Activated CD4-positive, alpha-beta T cell treated with anti-CD3 and anti-CD28 coated beads, Interleukin-2, amount 10 ng/mL, durations not matched to agents 7 days and 5 days (primary cell): Measurements from ENCODE around the gene OR8B3. TPM values are rescaled to one million over a fixed set of nuclear protein-coding genes. Genes with fewer than 3 reads are reported as not detected.

Experiments used
- CTCF ChIA-PET: fragments of 350-600 bp; sonication (Branson Sonifier 250); formaldehyde crosslinking; loops from one replicate; lab custom pipeline; 2021; ENCODE audit warnings: antibody characterized with exemption; lab: Charles Lee
- POLR2A ChIA-PET: fragments of 350-600 bp; sonication (Branson Sonifier 250); formaldehyde crosslinking; loops from one replicate; lab custom pipeline; 2021; ENCODE audit warnings: antibody characterized with exemption; lab: Charles Lee
- DNase-seq: peaks from one replicate; pipeline ENCODE4 v3.0.0-alpha.2; 2020
- H3K27ac Mint-ChIP-seq: one replicate; pipeline ENCODE4 v1.8.0; 2021; ENCODE audit warnings: mild to moderate bottlenecking, moderate library complexity, mixed read lengths
- H3K27me3 Mint-ChIP-seq: one replicate; pipeline ENCODE4 v1.8.0; 2021; ENCODE audit warnings: mixed read lengths
- H3K36me3 Mint-ChIP-seq: one replicate; pipeline ENCODE4 v1.8.0; 2021; ENCODE audit warnings: low read depth, mixed read lengths
- H3K4me1 Mint-ChIP-seq: one replicate; pipeline ENCODE4 v1.8.0; 2021; ENCODE audit warnings: mixed read lengths
- H3K4me3 Mint-ChIP-seq: one replicate; pipeline ENCODE4 v1.8.0; 2021; ENCODE audit warnings: mild to moderate bottlenecking, moderate library complexity, mixed read lengths
- H3K9me3 Mint-ChIP-seq: one replicate; pipeline ENCODE4 v1.8.0; 2021; ENCODE audit warnings: mixed read lengths
- total RNA-seq, 2 experiments: library from RNA; stranded (reverse); gene quantifications; one replicate each; pipeline ENCODE4 v1.2.3, GENCODE V29; 2021

OR8B3 gene, protein sequence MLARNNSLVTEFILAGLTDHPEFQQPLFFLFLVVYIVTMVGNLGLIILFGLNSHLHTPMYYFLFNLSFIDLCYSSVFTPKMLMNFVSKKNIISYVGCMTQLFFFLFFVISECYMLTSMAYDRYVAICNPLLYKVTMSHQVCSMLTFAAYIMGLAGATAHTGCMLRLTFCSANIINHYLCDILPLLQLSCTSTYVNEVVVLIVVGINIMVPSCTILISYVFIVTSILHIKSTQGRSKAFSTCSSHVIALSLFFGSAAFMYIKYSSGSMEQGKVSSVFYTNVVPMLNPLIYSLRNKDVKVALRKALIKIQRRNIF
- total RNA-seq: not detected

DNA sequence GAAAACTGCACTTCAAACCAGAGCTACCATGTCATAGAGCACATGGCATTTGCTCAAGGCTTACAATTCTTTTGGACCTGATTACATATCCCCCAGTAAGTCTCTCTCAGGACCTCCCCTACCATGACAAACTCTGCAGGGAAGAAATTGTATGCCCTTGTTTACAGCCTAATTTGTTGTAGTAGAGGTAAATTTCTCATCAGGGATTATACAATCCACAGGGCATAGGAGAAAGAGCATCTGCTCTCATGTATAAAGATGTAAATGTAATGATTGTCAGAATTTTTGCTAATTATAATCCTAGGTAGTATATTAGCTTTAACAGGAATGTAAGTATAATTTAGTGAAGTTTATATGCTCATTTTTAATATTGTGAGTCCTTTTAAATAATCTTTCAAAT is at the start of gene OR8B3:
Gene OR8B3 (minus strand): TSS at position 101 of the 400 bp plus-strand sequence. CDS start 1,673 bp downstream, outside the sequence.
- Mint-ChIP-seq H3K4me1 (peaks cover 2% of the 10 kb centered on the region), H3K9me3 (no peaks in the 10 kb centered on the region), H3K27me3 (peaks cover 2% of the 10 kb centered on the region), H3K36me3 (no peaks in the 10 kb centered on the region), H3K4me3 (no peak within 1 kb of the TSS), H3K27ac (no peak within 1 kb of the TSS)
- ChIA-PET POLR2A (no interaction called here), CTCF (no interaction called here)
- no peak for DNase-seq

DNA sequence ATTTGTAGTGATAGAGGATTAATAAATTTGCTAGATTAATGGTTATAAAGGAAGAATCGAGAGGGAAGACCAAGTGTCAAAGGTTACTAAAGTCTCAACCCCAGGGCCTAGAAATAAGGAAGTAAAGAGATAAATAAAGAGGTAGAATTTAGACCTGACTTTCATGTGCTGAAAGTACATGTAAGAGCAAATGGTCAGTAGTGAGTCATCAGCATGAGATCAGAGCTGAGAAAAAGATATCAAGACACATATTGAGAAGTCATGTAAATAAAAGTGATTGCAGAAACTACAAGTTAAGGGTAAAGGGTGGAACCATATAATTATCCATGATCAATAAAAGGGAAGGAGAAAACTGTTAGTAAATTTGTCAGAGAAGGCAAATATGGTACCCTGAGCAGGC is 48.1 kb upstream of the OR8B3 start:
- Mint-ChIP-seq H3K27ac (no peak overlapping the region), H3K4me1 (no peaks in the 10 kb centered on the region), H3K4me3 (no peak overlapping the region), H3K9me3 (no peaks in the 10 kb centered on the region), H3K27me3 (peaks cover 3% of the 10 kb centered on the region), H3K36me3 (no peaks in the 10 kb centered on the region)
- POLR2A ChIA-PET: no interaction called here
- DNase-seq: no peak
- CTCF ChIA-PET: no interaction called here

DNA sequence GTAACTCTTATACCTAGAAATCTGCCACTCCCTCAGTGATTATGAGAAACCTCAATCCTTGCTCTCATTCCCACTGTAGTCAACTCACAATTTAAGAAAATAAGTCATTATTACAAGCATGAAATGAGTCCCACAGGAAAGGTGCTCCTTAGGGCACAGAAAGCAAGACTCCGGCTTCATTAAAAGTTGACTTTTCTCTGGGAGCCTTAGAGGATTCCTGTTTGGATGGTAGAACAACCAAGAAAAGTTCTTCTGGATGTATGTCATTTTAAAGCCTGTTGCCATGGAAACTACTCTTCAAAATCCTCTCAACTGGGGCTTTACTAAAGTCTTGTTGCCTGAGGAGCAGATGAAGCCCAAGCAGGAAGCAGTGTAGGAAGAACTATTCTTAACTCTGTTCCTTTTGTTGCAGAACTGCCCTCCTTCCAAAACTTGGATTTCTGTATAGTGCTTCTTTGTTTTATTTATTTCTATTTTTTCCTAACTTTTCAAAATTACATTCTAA is 46.9 kb upstream of the OR8B3 start, which contains the start of gene OR8B8:
Gene OR8B8 (minus strand): TSS at position 51 of the 505 bp plus-strand sequence. CDS start 4,611 bp downstream, outside the sequence.
- CTCF ChIA-PET: interaction anchor here (0.6 kb wide), 1 partner anchor 12 kb away, joined by 3 read pairs; no protein-coding TSS in a partner anchor
- no peak for DNase-seq
- POLR2A ChIA-PET: no interaction called here
- Mint-ChIP-seq H3K4me3 (no peak within 1 kb of the TSS), H3K27ac (no peak within 1 kb of the TSS), H3K4me1 (no peaks in the 10 kb centered on the region), H3K27me3 (peaks cover 3% of the 10 kb centered on the region), H3K36me3 (no peaks in the 10 kb centered on the region), H3K9me3 (no peaks in the 10 kb centered on the region)

DNA sequence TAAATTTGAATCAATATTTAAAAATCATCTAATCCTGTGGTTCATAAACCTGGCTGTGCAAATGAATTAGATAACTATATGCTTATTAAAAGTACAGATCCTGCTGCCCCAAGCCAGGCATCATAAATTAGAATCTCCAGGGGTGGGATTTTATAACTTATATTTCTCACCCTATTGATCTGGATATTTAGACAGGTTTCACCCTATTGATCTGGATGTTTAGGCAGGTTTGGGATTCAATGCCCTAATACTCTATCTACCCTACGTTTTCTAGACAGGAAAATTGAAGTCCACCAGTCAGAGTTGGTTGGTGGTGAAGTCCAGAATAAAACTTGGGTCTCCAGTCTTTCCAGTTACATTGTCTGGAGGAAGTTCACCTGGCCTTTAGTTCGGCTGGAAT is 44.0 kb upstream of the OR8B3 start:
- CTCF ChIA-PET: interaction anchor here (1.1 kb wide), 1 partner anchor 11 kb away, joined by 3 read pairs; no protein-coding TSS in a partner anchor
- Mint-ChIP-seq H3K4me3 (no peak overlapping the region), H3K4me1 (no peaks in the 10 kb centered on the region), H3K27ac (no peak overlapping the region), H3K9me3 (no peaks in the 10 kb centered on the region), H3K27me3 (peaks cover 3% of the 10 kb centered on the region), H3K36me3 (no peaks in the 10 kb centered on the region)
- DNase-seq: no peak
- POLR2A ChIA-PET: no interaction called here

DNA sequence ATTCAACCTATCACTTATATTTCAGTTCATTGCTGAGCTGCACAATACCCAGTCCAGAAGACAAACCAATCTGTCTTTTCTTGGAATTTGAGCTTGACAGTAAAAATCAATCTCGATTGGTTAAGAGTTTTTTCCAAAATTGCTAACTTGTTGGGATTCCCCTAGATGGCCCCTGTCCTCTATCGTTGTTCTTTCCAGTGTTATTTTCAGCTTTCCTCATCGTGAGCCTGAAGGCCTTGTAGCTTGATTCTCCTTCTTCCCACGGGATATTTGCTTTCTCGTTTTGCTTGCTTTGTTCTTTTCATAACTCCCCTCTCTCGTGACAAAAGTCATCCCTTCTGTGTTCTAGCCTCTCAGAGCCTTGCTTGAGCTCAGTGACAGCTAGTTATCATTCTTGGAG is 43.6 kb upstream of the OR8B3 start:
- H3K27ac Mint-ChIP-seq: no peak overlapping the region
- no peaks in the 10 kb centered on the region for H3K36me3 Mint-ChIP-seq
- CTCF ChIA-PET: interaction anchor here (1.1 kb wide), 1 partner anchor 10 kb away, joined by 3 read pairs; no protein-coding TSS in a partner anchor
- POLR2A ChIA-PET: no interaction called here
- H3K4me3 Mint-ChIP-seq: no peak overlapping the region
- DNase-seq: no peak
- peaks cover 3% of the 10 kb centered on the region for H3K27me3 Mint-ChIP-seq
- no peaks in the 10 kb centered on the region for H3K4me1 Mint-ChIP-seq
- no peaks in the 10 kb centered on the region for H3K9me3 Mint-ChIP-seq

DNA sequence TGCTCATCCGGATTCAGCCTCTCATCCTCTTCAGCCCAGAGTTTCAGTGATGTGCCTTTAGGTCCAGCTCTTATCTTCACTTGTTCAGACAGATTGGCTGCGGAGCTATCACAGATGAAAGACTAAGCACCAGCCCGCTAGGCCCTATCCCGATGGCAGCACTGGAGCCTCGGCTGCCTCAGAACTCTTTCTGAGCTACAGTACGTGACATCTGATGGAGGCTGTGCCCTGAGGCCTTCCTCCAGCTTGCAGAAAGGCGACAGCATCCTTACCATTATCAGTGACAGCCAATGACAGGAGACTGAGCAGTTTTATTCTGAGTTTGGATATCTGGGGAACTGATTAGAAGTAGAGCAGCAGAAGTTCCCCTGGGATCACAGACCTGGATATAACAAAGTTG is 42.7 kb upstream of the OR8B3 start:
- no peak for DNase-seq
- Mint-ChIP-seq H3K9me3 (no peaks in the 10 kb centered on the region), H3K4me1 (no peaks in the 10 kb centered on the region), H3K4me3 (no peak overlapping the region), H3K36me3 (no peaks in the 10 kb centered on the region), H3K27ac (no peak overlapping the region), H3K27me3 (peaks cover 3% of the 10 kb centered on the region)
- CTCF ChIA-PET: no interaction called here
- POLR2A ChIA-PET: no interaction called here

DNA sequence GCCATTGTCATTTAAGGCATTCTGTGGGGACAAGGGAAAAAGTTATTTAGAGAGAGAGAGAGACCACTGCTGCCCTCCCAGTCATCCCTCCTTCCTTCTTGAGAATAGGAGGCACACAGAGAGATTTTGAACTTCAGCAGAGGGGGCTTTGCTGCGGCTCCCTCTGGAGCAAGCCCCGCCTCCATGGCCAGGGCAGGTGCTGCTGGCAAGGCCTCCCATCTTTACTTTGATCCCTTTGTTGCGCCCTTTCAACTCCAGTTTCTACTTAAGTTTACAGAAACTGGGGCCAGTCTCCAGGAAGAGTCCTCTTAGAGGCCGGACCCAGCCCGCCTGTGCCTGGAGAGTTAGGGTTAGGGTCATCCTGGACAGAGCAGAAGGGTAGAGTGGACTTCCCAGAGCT is 42.3 kb upstream of the OR8B3 start:
- Mint-ChIP-seq H3K4me1 (no peaks in the 10 kb centered on the region), H3K36me3 (no peaks in the 10 kb centered on the region), H3K9me3 (no peaks in the 10 kb centered on the region), H3K27me3 (peaks cover 3% of the 10 kb centered on the region), H3K4me3 (no peak overlapping the region), H3K27ac (no peak overlapping the region)
- DNase-seq: no peak
- ChIA-PET CTCF (no interaction called here), POLR2A (no interaction called here)

DNA sequence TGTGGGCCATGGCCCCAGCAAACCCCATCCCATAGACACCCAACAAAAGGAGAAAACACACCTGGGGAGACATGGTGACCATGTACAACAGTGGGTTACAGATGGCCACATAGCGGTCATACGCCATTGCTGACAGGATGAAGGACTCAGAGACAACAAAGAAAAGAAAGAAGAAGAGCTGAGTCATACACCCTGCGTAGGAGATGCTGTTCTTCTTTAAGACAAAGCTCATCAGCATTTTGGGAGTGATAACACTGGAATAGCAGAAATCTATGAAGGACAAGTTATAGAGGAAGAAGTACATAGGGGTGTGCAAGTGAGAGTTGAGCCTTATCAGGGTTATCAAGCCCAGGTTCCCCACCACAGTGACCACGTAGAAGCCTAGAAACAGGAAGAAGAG is 41.8 kb upstream of the OR8B3 start:
- peaks cover 3% of the 10 kb centered on the region for H3K27me3 Mint-ChIP-seq
- H3K9me3 Mint-ChIP-seq: no peaks in the 10 kb centered on the region
- no peaks in the 10 kb centered on the region for H3K4me1 Mint-ChIP-seq
- H3K36me3 Mint-ChIP-seq: no peaks in the 10 kb centered on the region
- no peak for DNase-seq
- no peak overlapping the region for H3K27ac Mint-ChIP-seq
- no peak overlapping the region for H3K4me3 Mint-ChIP-seq
- POLR2A ChIA-PET: no interaction called here
- CTCF ChIA-PET: no interaction called here

DNA sequence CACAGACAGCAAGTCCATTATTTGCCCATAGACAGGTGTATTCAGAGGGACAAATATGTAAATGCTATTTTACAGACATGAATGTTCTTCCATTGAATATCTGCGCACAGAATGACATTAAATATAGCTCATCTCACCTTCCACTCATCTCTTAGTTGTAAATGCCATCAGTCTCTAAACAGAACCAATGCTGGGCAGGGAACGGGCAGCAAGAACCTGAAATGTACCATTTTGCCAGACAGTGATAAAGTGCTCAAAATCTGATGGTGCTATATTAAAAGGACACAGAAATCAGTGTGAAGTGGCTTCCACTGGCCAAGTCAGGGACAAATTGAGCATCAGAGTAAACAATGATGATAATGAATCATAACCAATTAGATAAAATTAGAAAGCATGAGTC is 35.9 kb upstream of the OR8B3 start:
- H3K9me3 Mint-ChIP-seq: peaks cover 2% of the 10 kb centered on the region

DNA sequence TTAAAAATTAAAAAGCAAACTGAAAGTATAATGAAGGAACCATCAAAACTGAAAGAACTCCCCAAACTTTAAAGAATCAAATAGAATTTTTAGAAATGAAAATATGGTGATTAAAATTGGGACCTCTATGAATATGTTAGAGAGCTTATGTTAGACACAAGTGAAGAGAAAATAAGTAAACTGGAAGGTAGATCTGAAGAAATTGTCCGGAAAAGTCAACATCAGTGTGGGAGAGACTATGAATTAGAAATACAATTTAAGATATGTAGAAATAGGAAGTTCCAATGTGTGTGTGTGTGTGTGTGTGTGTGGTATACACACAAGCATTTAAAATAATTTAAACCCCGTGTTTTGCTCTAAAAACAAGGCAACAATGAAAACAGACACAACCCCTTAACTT is 30.8 kb upstream of the OR8B3 start:
- H3K4me1 Mint-ChIP-seq: no peaks in the 10 kb centered on the region
- peaks cover 2% of the 10 kb centered on the region for H3K27me3 Mint-ChIP-seq
- peaks cover 4% of the 10 kb centered on the region for H3K9me3 Mint-ChIP-seq
- no peak overlapping the region for H3K4me3 Mint-ChIP-seq
- CTCF ChIA-PET: no interaction called here
- no peak for DNase-seq
- POLR2A ChIA-PET: no interaction called here
- H3K27ac Mint-ChIP-seq: no peak overlapping the region
- H3K36me3 Mint-ChIP-seq: no peaks in the 10 kb centered on the region

More for the DNA sequence above, 35.9 kb upstream of the OR8B3 start:
- ChIA-PET POLR2A (no interaction called here), CTCF (no interaction called here)
- no peak for DNase-seq
- H3K4me3 Mint-ChIP-seq: no peak overlapping the region
- H3K36me3 Mint-ChIP-seq: no peaks in the 10 kb centered on the region
- no peaks in the 10 kb centered on the region for H3K4me1 Mint-ChIP-seq
- peaks cover 4% of the 10 kb centered on the region for H3K27me3 Mint-ChIP-seq
- no peak overlapping the region for H3K27ac Mint-ChIP-seq

DNA sequence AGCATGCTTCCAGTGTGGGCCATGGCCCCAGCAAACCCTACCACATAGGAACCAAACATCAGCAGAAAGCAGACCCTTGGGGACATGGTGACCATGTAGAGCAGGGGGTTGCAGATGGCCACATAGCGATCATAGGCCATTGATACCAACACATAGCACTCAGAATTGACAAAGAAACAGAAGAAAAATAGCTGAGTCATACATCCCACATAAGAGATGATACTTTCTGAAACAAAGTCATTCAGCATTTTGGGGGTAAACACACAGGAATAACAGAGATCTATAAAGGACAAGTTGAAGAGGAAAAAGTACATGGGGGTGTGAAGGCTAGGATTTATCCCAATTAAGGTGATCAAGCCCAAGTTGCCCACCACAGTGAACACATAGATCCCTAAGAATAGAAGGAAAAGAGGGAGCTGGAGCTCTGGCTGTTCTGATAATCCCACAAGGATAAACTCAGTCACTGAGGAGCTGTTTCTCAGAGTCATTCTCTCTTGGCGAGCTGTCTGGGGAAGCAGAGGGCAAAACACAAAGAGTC is 25.6 kb upstream of the OR8B3 start, which contains the start of gene OR8B4:
Gene OR8B4 (minus strand): TSS at position 488 of the 538 bp plus-strand sequence. CDS start 0 bp downstream, at position 488.
- Mint-ChIP-seq H3K4me3 (no peak within 1 kb of the TSS), H3K4me1 (no peaks in the 10 kb centered on the region), H3K27ac (no peak within 1 kb of the TSS), H3K27me3 (peaks cover 2% of the 10 kb centered on the region), H3K36me3 (no peaks in the 10 kb centered on the region), H3K9me3 (no peaks in the 10 kb centered on the region)
- ChIA-PET CTCF (no interaction called here), POLR2A (no interaction called here)
- no peak for DNase-seq

DNA sequence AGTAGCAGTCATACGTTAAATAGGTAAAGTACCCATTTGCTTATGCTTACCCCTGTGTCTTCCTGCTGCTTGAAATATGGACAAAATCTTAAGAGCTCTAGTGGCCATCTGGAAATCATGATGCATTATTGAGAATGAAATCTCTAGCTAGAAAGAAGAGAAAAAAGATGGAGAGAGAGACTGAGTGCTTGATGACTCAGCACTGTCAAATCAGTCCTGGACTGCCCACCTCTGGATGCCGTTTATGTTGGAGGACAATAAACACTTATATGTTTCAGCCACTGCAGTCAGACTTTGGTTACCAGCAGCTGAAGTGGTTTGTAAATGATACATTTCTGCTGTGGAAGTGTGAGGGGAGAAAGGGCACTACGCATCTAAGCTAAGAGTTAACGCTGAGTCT is 22.2 kb upstream of the OR8B3 start:
- POLR2A ChIA-PET: no interaction called here
- no peaks in the 10 kb centered on the region for H3K4me1 Mint-ChIP-seq
- H3K27ac Mint-ChIP-seq: no peak overlapping the region
- no peak overlapping the region for H3K4me3 Mint-ChIP-seq
- H3K27me3 Mint-ChIP-seq: peaks cover 9% of the 10 kb centered on the region
- CTCF ChIA-PET: no interaction called here
- no peaks in the 10 kb centered on the region for H3K36me3 Mint-ChIP-seq
- H3K9me3 Mint-ChIP-seq: no peaks in the 10 kb centered on the region
- DNase-seq: no peak

DNA sequence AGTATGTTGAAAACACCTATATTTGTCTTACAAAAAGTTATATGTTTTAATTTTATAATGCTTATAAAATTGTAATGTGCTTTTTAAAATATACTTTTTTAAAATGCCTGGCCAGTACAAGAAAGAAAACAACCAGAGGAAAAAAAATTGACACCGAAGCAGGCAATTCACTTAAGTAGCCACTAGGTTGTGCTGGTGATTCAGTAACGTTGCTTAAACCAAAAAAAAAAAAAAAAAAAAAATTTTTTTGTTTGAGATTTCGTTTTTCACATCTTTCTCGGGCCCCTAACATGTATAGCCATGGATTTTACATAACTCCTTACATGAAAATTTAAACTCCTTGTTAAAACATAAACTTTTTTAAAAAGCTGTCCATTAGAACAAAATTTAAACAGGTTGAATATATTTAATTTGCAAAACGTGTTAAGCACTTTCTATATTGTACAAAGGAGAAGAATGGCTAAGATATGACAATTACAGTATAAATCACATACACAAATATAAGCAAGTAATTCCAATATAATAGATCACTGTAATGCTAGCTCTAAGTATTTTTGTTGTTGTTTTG is 16.6 kb upstream of the OR8B3 start:
- POLR2A ChIA-PET: no interaction called here
- DNase-seq: peak; percentile 12
- Mint-ChIP-seq H3K27ac (no peak overlapping the region), H3K36me3 (no peaks in the 10 kb centered on the region), H3K27me3 (peaks cover 12% of the 10 kb centered on the region), H3K4me3 (no peak overlapping the region), H3K9me3 (no peaks in the 10 kb centered on the region), H3K4me1 (no peaks in the 10 kb centered on the region)
- CTCF ChIA-PET: interaction anchor here (0.6 kb wide), 1 partner anchor 217 kb away, joined by 3 read pairs; no protein-coding TSS in a partner anchor
